KBM-7 (cell line): ENCODE data around the gene SEMA3F.
A peak's percentile ranks its signal among the peaks of the same experiment; 100 is the strongest.

Source experiments
- DNase-seq: peaks from one replicate; pipeline ENCODE4 v3.0.0-alpha.2; 2015
- in situ Hi-C: fragments of 300-500 bp; cut with MboI; formaldehyde crosslinking; loops from 2 replicates; pipeline ENCODE4 v1.14.3; 2020; ENCODE audit warnings: low sequenced_read_pairs, low pct_unique_long_range_greater_than_20kb, mixed read lengths

SEMA3F gene

GRCh38 chr3:50128001-50128400 is 27.1 kb upstream of the SEMA3F start:
- in situ Hi-C loops = no loop called here
- DNase-seq = no peak

- in situ Hi-C loops = no loop called here
- no peak for DNase-seq
Observed at GRCh38 chr3:50130436-50130835, 24.7 kb upstream of the SEMA3F start.

GRCh38 chr3:50132421-50133282 is 22.5 kb upstream of the SEMA3F start:
- in situ Hi-C loops = no loop called here
- DNase-seq = no peak

GRCh38 chr3:50133283-50133615 is 21.9 kb upstream of the SEMA3F start:
- no peak for DNase-seq
- in situ Hi-C loops = no loop called here

GRCh38 chr3:50134367-50134766 is 20.8 kb upstream of the SEMA3F start:
- in situ Hi-C loops = no loop called here
- DNase-seq = no peak

- in situ Hi-C loops = no loop called here
- no peak for DNase-seq
Observed at GRCh38 chr3:50135964-50136363, 19.2 kb upstream of the SEMA3F start.

- no peak for DNase-seq
- in situ Hi-C loops = no loop called here
Observed at GRCh38 chr3:50136714-50137405, 18.3 kb upstream of the SEMA3F start.

- in situ Hi-C loops = no loop called here
- no peak for DNase-seq
Observed at GRCh38 chr3:50137531-50137930, 17.6 kb upstream of the SEMA3F start.

GRCh38 chr3:50138266-50139200 is 16.6 kb upstream of the SEMA3F start:
- peak; percentile 78 for DNase-seq
- in situ Hi-C loops = no loop called here

- DNase-seq = no peak
- in situ Hi-C loops = no loop called here
Observed at GRCh38 chr3:50139308-50139707, 15.8 kb upstream of the SEMA3F start.

GRCh38 chr3:50139718-50140423 is 15.3 kb upstream of the SEMA3F start:
- in situ Hi-C loops = no loop called here
- DNase-seq = no peak

- DNase-seq = no peak
- in situ Hi-C loops = no loop called here
Observed at GRCh38 chr3:50140990-50141389, 14.1 kb upstream of the SEMA3F start.

- DNase-seq = no peak
Observed at GRCh38 chr3:50146316-50146901, 8.7 kb upstream of the SEMA3F start.

GRCh38 chr3:50147016-50147415 is 8.1 kb upstream of the SEMA3F start:
- in situ Hi-C loops = no loop called here
- DNase-seq = no peak

More at GRCh38 chr3:50146316-50146901, 8.7 kb upstream of the SEMA3F start:
- in situ Hi-C loops = no loop called here

GRCh38 chr3:50147447-50147846 is 7.7 kb upstream of the SEMA3F start:
- in situ Hi-C loops = no loop called here
- DNase-seq = no peak

GRCh38 chr3:50147861-50148260 is 7.3 kb upstream of the SEMA3F start:
- in situ Hi-C loops = no loop called here
- no peak for DNase-seq

GRCh38 chr3:50150404-50150750 is 4.7 kb upstream of the SEMA3F start:
- in situ Hi-C loops = no loop called here

GRCh38 chr3:50150863-50151686 is 4.0 kb upstream of the SEMA3F start:
- in situ Hi-C loops = no loop called here
- no peak for DNase-seq

More at GRCh38 chr3:50150404-50150750, 4.7 kb upstream of the SEMA3F start:
- DNase-seq = no peak
